ENCODE measurements around the gene PGLYRP2.

PGLYRP2 gene

GRCh38 chr19:15453091-15453578 is 26.2 kb downstream of the PGLYRP2 start:
- H3K4me2 ChIP-seq (ENCODE audit: low read depth, low read length, poor library complexity, severe bottlenecking): no peak overlapping the region

GRCh38 chr19:15452111-15453047 is 26.9 kb downstream of the PGLYRP2 start:
- no peaks in the 10 kb centered on the region for H3K27me3 ChIP-seq (ENCODE audit: insufficient read depth, low read length, poor library complexity, severe bottlenecking)
- H3K4me3 ChIP-seq (ENCODE audit: low read length, poor library complexity, severe bottlenecking): no peak overlapping the region
- no peaks in the 10 kb centered on the region for H4K20me1 ChIP-seq (ENCODE audit: insufficient read depth, low read length, poor library complexity, severe bottlenecking)
- H3F3A ChIP-seq (ENCODE audit: low read depth): peaks cover 14% of the 10 kb centered on the region; the same call in 1 of the 2 replicates
- H3K36me3 ChIP-seq (ENCODE audit: insufficient read depth, low read length): peaks cover 10% of the 10 kb centered on the region; the same call in 1 of the 2 replicates
- no peaks in the 10 kb centered on the region for H3K4me1 ChIP-seq (ENCODE audit: insufficient read depth, low read length, poor library complexity, severe bottlenecking)
- no peak overlapping the region for H3K9ac ChIP-seq (ENCODE audit: low read depth, low read length, poor library complexity, severe bottlenecking)
- no peaks in the 10 kb centered on the region for H3K9me2 ChIP-seq (replicated peaks; ENCODE audit: low read depth, low read length)
- no peak for TF ChIP-seq CTCF (conservative IDR thresholded peaks at IDR 0.05; ENCODE audit: low read length)
- no peak for TF ChIP-seq EZH2phosphoT487 (IDR thresholded peaks at IDR 0.05; ENCODE audit: borderline replicate concordance)
- no peaks in the 10 kb centered on the region for H3K79me2 ChIP-seq (ENCODE audit: insufficient read depth, low read length)
- no peak overlapping the region for H3K4me2 ChIP-seq (ENCODE audit: low read depth, low read length, poor library complexity, severe bottlenecking)
- H3K9me3 ChIP-seq (ENCODE audit: insufficient read depth, low read depth, low read length): no peaks in the 10 kb centered on the region
- no peak overlapping the region for H2AFZ ChIP-seq (ENCODE audit: low read length)

More at GRCh38 chr19:15453091-15453578, 26.2 kb downstream of the PGLYRP2 start:
- Histone ChIP-seq H4K20me1 (ENCODE audit: insufficient read depth, low read length, poor library complexity, severe bottlenecking) (no peaks in the 10 kb centered on the region), H3K79me2 (ENCODE audit: insufficient read depth, low read length) (no peaks in the 10 kb centered on the region), H3K4me1 (ENCODE audit: insufficient read depth, low read length, poor library complexity, severe bottlenecking) (no peaks in the 10 kb centered on the region), H3F3A (ENCODE audit: low read depth) (peaks cover 14% of the 10 kb centered on the region; the same call in 1 of the 2 replicates), H3K27me3 (ENCODE audit: insufficient read depth, low read length, poor library complexity, severe bottlenecking) (no peaks in the 10 kb centered on the region), H3K9me3 (ENCODE audit: insufficient read depth, low read depth, low read length) (no peaks in the 10 kb centered on the region), H2AFZ (ENCODE audit: low read length) (no peak overlapping the region), H3K9me2 (replicated peaks; ENCODE audit: low read depth, low read length) (no peaks in the 10 kb centered on the region), H3K9ac (ENCODE audit: low read depth, low read length, poor library complexity, severe bottlenecking) (no peak overlapping the region), H3K36me3 (ENCODE audit: insufficient read depth, low read length) (peaks cover 13% of the 10 kb centered on the region; the same call in 1 of the 2 replicates), H3K4me3 (ENCODE audit: low read length, poor library complexity, severe bottlenecking) (no peak overlapping the region)
- TF ChIP-seq EZH2phosphoT487 (IDR thresholded peaks at IDR 0.05; ENCODE audit: borderline replicate concordance) (no peak), CTCF (conservative IDR thresholded peaks at IDR 0.05; ENCODE audit: low read length) (no peak)

- H3K27me3 ChIP-seq (ENCODE audit: insufficient read depth, low read length, poor library complexity, severe bottlenecking): no peaks in the 10 kb centered on the region
- H3K9me3 ChIP-seq (ENCODE audit: insufficient read depth, low read depth, low read length): no peaks in the 10 kb centered on the region
- H3K36me3 ChIP-seq (ENCODE audit: insufficient read depth, low read length): no peaks in the 10 kb centered on the region; the same call in 1 of the 2 replicates
- no peaks in the 10 kb centered on the region for H3K4me1 ChIP-seq (ENCODE audit: insufficient read depth, low read length, poor library complexity, severe bottlenecking)
- H3K79me2 ChIP-seq (ENCODE audit: insufficient read depth, low read length): no peaks in the 10 kb centered on the region
- H3K4me3 ChIP-seq (ENCODE audit: low read length, poor library complexity, severe bottlenecking): no peak overlapping the region
- no peak overlapping the region for H3K4me2 ChIP-seq (ENCODE audit: low read depth, low read length, poor library complexity, severe bottlenecking)
- TF ChIP-seq EZH2phosphoT487 (IDR thresholded peaks at IDR 0.05; ENCODE audit: borderline replicate concordance) (no peak), CTCF (conservative IDR thresholded peaks at IDR 0.05; ENCODE audit: low read length) (no peak)
- no peaks in the 10 kb centered on the region for H3K9me2 ChIP-seq (replicated peaks; ENCODE audit: low read depth, low read length)
- no peak overlapping the region for H3K9ac ChIP-seq (ENCODE audit: low read depth, low read length, poor library complexity, severe bottlenecking)
- no peaks in the 10 kb centered on the region for H4K20me1 ChIP-seq (ENCODE audit: insufficient read depth, low read length, poor library complexity, severe bottlenecking)
- no peak overlapping the region for H2AFZ ChIP-seq (ENCODE audit: low read length)
- H3F3A ChIP-seq (ENCODE audit: low read depth): peaks cover 14% of the 10 kb centered on the region; the same call in 1 of the 2 replicates
These were observed 28.8 kb downstream of the PGLYRP2 start for GRCh38 chr19:15450528-15450890.
